ENCODE measurements around the gene ART1.
A peak's percentile ranks its signal among the peaks of the same experiment; 100 is the strongest.

Gene ART1

GRCh38 chr11:3614742-3615171 is 30.2 kb upstream of the ART1 start:
- H3K4me1 ChIP-seq (ENCODE audit: insufficient read depth, low read length) = no peaks in the 10 kb centered on the region
- H3K4me2 ChIP-seq (ENCODE audit: insufficient read depth, low read length) = no peak overlapping the region
- no peaks in the 10 kb centered on the region; the same call in 1 of the 2 replicates for H4K20me1 ChIP-seq (ENCODE audit: insufficient read depth, low read length)
- no peaks in the 10 kb centered on the region for H3K79me2 ChIP-seq (ENCODE audit: insufficient read depth, low read length)
- no peaks in the 10 kb centered on the region for H3K36me3 ChIP-seq (ENCODE audit: insufficient read depth, low read length)
- no peak for TF ChIP-seq CTCF (IDR thresholded peaks at IDR 0.05; ENCODE audit: borderline replicate concordance, extremely low read depth, low read length, poor library complexity, severe bottlenecking)
- TF ChIP-seq EZH2 (IDR thresholded peaks at IDR 0.05; ENCODE audit: borderline replicate concordance, low read depth, low read length, severe bottlenecking) = no peak
- ATAC-seq (ENCODE audit: insufficient read depth, low read depth) (no peak), DNase-seq (peak; percentile 10)
- H2AFZ ChIP-seq (ENCODE audit: low read depth, low read length) = no peak overlapping the region
- H3K9me3 ChIP-seq (ENCODE audit: insufficient read depth, low read length, severe bottlenecking) = no peaks in the 10 kb centered on the region
- no peak overlapping the region for H3K9ac ChIP-seq (ENCODE audit: low read depth, low read length)
- no peak overlapping the region for H3K4me3 ChIP-seq (ENCODE audit: low read depth in 1 of 2, low read length in 2 of 2)
- no peaks in the 10 kb centered on the region for H3K27me3 ChIP-seq (ENCODE audit: insufficient read depth, low read length, poor library complexity)
- no peak overlapping the region for H3K27ac ChIP-seq (ENCODE audit: low read length)

- no peak overlapping the region for H2AFZ ChIP-seq (ENCODE audit: low read depth, low read length)
- no peaks in the 10 kb centered on the region for H3K4me1 ChIP-seq (ENCODE audit: insufficient read depth, low read length)
- H3K79me2 ChIP-seq (ENCODE audit: insufficient read depth, low read length) = no peaks in the 10 kb centered on the region
- H3K4me2 ChIP-seq (ENCODE audit: insufficient read depth, low read length) = no peak overlapping the region
- H4K20me1 ChIP-seq (ENCODE audit: insufficient read depth, low read length) = no peaks in the 10 kb centered on the region; the same call in 1 of the 2 replicates
- H3K4me3 ChIP-seq (ENCODE audit: low read depth in 1 of 2, low read length in 2 of 2) = no peak overlapping the region
- DNase-seq (no peak), ATAC-seq (ENCODE audit: insufficient read depth, low read depth) (no peak)
- H3K9me3 ChIP-seq (ENCODE audit: insufficient read depth, low read length, severe bottlenecking) = no peaks in the 10 kb centered on the region
- TF ChIP-seq CTCF (IDR thresholded peaks at IDR 0.05; ENCODE audit: borderline replicate concordance, extremely low read depth, low read length, poor library complexity, severe bottlenecking) (no peak), EZH2 (IDR thresholded peaks at IDR 0.05; ENCODE audit: borderline replicate concordance, low read depth, low read length, severe bottlenecking) (no peak)
- H3K9ac ChIP-seq (ENCODE audit: low read depth, low read length) = no peak overlapping the region
- no peak overlapping the region for H3K27ac ChIP-seq (ENCODE audit: low read length)
- H3K27me3 ChIP-seq (ENCODE audit: insufficient read depth, low read length, poor library complexity) = no peaks in the 10 kb centered on the region
- no peaks in the 10 kb centered on the region for H3K36me3 ChIP-seq (ENCODE audit: insufficient read depth, low read length)
Observed at GRCh38 chr11:3615998-3616397, 28.9 kb upstream of the ART1 start.

- no peaks in the 10 kb centered on the region for H3K4me1 ChIP-seq (ENCODE audit: insufficient read depth, low read length)
- no peaks in the 10 kb centered on the region for H3K27me3 ChIP-seq (ENCODE audit: insufficient read depth, low read length, poor library complexity)
- no peaks in the 10 kb centered on the region for H3K79me2 ChIP-seq (ENCODE audit: insufficient read depth, low read length)
- H2AFZ ChIP-seq (ENCODE audit: low read depth, low read length) = no peak overlapping the region
- no peak overlapping the region for H3K27ac ChIP-seq (ENCODE audit: low read length)
- H3K4me3 ChIP-seq (ENCODE audit: low read depth in 1 of 2, low read length in 2 of 2) = no peak overlapping the region
- no peak for ATAC-seq (ENCODE audit: insufficient read depth, low read depth)
- DNase-seq = no peak
- H3K4me2 ChIP-seq (ENCODE audit: insufficient read depth, low read length) = no peak overlapping the region
- no peaks in the 10 kb centered on the region; the same call in 1 of the 2 replicates for H4K20me1 ChIP-seq (ENCODE audit: insufficient read depth, low read length)
- no peak overlapping the region for H3K9ac ChIP-seq (ENCODE audit: low read depth, low read length)
- no peaks in the 10 kb centered on the region for H3K9me3 ChIP-seq (ENCODE audit: insufficient read depth, low read length, severe bottlenecking)
- no peaks in the 10 kb centered on the region for H3K36me3 ChIP-seq (ENCODE audit: insufficient read depth, low read length)
- TF ChIP-seq CTCF (IDR thresholded peaks at IDR 0.05; ENCODE audit: borderline replicate concordance, extremely low read depth, low read length, poor library complexity, severe bottlenecking) = no peak
- no peak for TF ChIP-seq EZH2 (IDR thresholded peaks at IDR 0.05; ENCODE audit: borderline replicate concordance, low read depth, low read length, severe bottlenecking)
Observed at GRCh38 chr11:3616721-3617460, 28.0 kb upstream of the ART1 start.
